GM12878 (cell line): ENCODE measurements around the gene NKAIN2. TPM values are rescaled to one million over a fixed set of nuclear protein-coding genes. Genes with fewer than 3 reads are reported as not detected.

Experiments used
- ATAC-seq: fragments of 200-7000 bp; cut with Tn5 transposase; 3 replicates; pipeline ENCODE4 v1.9.1; 2020; ENCODE audit warnings: mild to moderate bottlenecking, moderate library complexity
- BruUV-seq: library from RNA; stranded (reverse); fragments of 400-500 nt; replicated peaks from 2 replicates; lab custom pipeline; 2021; lab: Mats Ljungman, UMichigan
- CTCF ChIA-PET: fragments of 300-600 bp; sonication (Branson Sonifier 250); formaldehyde crosslinking; extraction: SDS; loops from one replicate; lab custom pipeline; 2021; ENCODE audit warnings: inconsistent platforms; lab: Yijun Ruan, JAX
- POLR2A ChIA-PET: fragments of 350-600 bp; formaldehyde crosslinking; extraction: SDS; loops from one replicate; lab custom pipeline; 2021; ENCODE audit warnings: inconsistent platforms; lab: Charles Lee
- RAD21 ChIA-PET: fragments of 300-600 bp; sonication (Branson Sonifier 250); formaldehyde crosslinking; loops from one replicate; lab custom pipeline; 2023; ENCODE audit warnings: antibody characterized with exemption; ENCODE audit not compliant: unreplicated experiment; lab: Charles Lee
- SMC1A ChIA-PET: fragments of 300-600 bp; sonication (Branson Sonifier 250); formaldehyde crosslinking; loops from one replicate; lab custom pipeline; 2023; ENCODE audit not compliant: unreplicated experiment, uncharacterized antibody; lab: Charles Lee
- DNase-seq: peaks from one replicate; pipeline ENCODE4 v3.0.0-alpha.2; 2011; ENCODE audit warnings: low read depth, low spot score
- FAIRE-seq: peaks from 3 replicates; lab custom pipeline; 2011; peaks lifted over from hg19 to GRCh38; lab: Jason Lieb, UNC
- H2AFZ ChIP-seq: 2 replicates; pipeline ENCODE4 v1.6.0; 2011; ENCODE audit warnings: low read depth, low read length, control low read depth; ENCODE audit not compliant: control insufficient read depth
- H3K27ac ChIP-seq: 2 replicates; pipeline ENCODE4 v1.5.1; 2011; ENCODE audit warnings: control low read depth; ENCODE audit not compliant: control insufficient read depth, insufficient read depth
- H3K27me3 ChIP-seq, 2 experiments: replicated peaks in 1 of 2; 2 replicates each; pipeline versions ENCODE4 v1.6.0 to v1.6.1; 2011; ENCODE audit warnings: low read length in 1 of 2; ENCODE audit not compliant: control insufficient read depth in 2 of 2, insufficient read depth in 2 of 2
- H3K36me3 ChIP-seq, 2 experiments: 2 replicates each; pipeline ENCODE4 v1.5.1; 2011; ENCODE audit warnings: low read length in 1 of 2; ENCODE audit not compliant: control insufficient read depth in 2 of 2, insufficient read depth in 2 of 2
- H3K4me1 ChIP-seq: 2 replicates; pipeline ENCODE4 v1.6.1; 2011; ENCODE audit warnings: mild to moderate bottlenecking, low read length, moderate library complexity, mixed read lengths; ENCODE audit not compliant: control insufficient read depth, insufficient read depth
- H3K4me2 ChIP-seq: 2 replicates; pipeline ENCODE4 v1.6.0; 2011; ENCODE audit warnings: control low read depth; ENCODE audit not compliant: control insufficient read depth, insufficient read depth
- H3K4me3 ChIP-seq: fragments of 200-600 bp; sonication (generic); 2 replicates; pipeline ENCODE4 v1.5.1; 2016
- H3K79me2 ChIP-seq: 2 replicates; pipeline ENCODE4 v1.6.0; 2011; ENCODE audit warnings: low read length; ENCODE audit not compliant: control insufficient read depth, insufficient read depth
- H3K9ac ChIP-seq: 2 replicates; pipeline ENCODE4 v1.8.0; 2011; ENCODE audit warnings: low read length, control low read depth, mixed read lengths; ENCODE audit not compliant: control insufficient read depth, insufficient read depth
- H3K9me3 ChIP-seq: replicated peaks from 3 replicates; pipeline ENCODE4 v1.5.1; 2011; ENCODE audit warnings: mild to moderate bottlenecking, low read length; ENCODE audit not compliant: control insufficient read depth, insufficient read depth
- H4K20me1 ChIP-seq: 2 replicates; pipeline ENCODE4 v1.6.0; 2011; ENCODE audit not compliant: control insufficient read depth, insufficient read depth
- ASH2L ChIP-seq: fragments of 300-600, 200-600 bp; sonication (generic); IDR thresholded peaks from 2 replicates; pipeline ENCODE4 v1.6.1; 2017; ENCODE audit warnings: low read depth, mild to moderate bottlenecking, borderline replicate concordance
- BACH1 ChIP-seq: fragments of 450-650 bp; IDR thresholded peaks from 2 replicates; pipeline ENCODE4 v1.6.1; 2017; ENCODE audit warnings: mild to moderate bottlenecking, borderline replicate concordance
- BCL3 ChIP-seq: IDR thresholded peaks from 2 replicates; pipeline ENCODE4 v1.6.1; 2011; ENCODE audit warnings: borderline replicate concordance, low read depth, mild to moderate bottlenecking, moderate library complexity, low read length; ENCODE audit not compliant: insufficient read depth, poor library complexity, severe bottlenecking
- BMI1 ChIP-seq: fragments of 450-650 bp; IDR thresholded peaks from 2 replicates; pipeline ENCODE4 v1.6.1; 2016; ENCODE audit warnings: mild to moderate bottlenecking, moderate library complexity, borderline replicate concordance
- CREM ChIP-seq: IDR thresholded peaks from 2 replicates; pipeline ENCODE4 v1.6.1; 2014; ENCODE audit warnings: antibody characterized with exemption, low read depth
- JUNB ChIP-seq: IDR thresholded peaks from 2 replicates; pipeline ENCODE4 v1.6.1; 2016; ENCODE audit warnings: antibody characterized with exemption, mild to moderate bottlenecking
- MTA2 ChIP-seq: fragments of 450-650 bp; IDR thresholded peaks from 2 replicates; pipeline ENCODE4 v1.6.1; 2016; ENCODE audit warnings: low read depth, mild to moderate bottlenecking, moderate library complexity
- NFXL1 ChIP-seq: fragments of 450-650 bp; IDR thresholded peaks from 2 replicates; pipeline ENCODE4 v1.6.1; 2017; ENCODE audit warnings: antibody characterized with exemption, mild to moderate bottlenecking, borderline replicate concordance
- SP1 ChIP-seq: IDR thresholded peaks from one replicate; pipeline ENCODE4 v1.6.1; 2011; ENCODE audit warnings: low read depth, low read length
- ZBTB11 ChIP-seq: fragments of 450-650 bp; formaldehyde crosslinking; IDR thresholded peaks from 2 replicates; pipeline ENCODE4 v1.5.0; 2022; ENCODE audit warnings: mild to moderate bottlenecking, missing genetic modification characterization
- ZSCAN29 ChIP-seq: fragments of 450-650 bp; IDR thresholded peaks from 2 replicates; pipeline ENCODE4 v1.6.1; 2017; ENCODE audit warnings: mild to moderate bottlenecking, moderate library complexity
- WGBS: methylation state at CpG from one replicate; pipeline ENCODE4 v1.1.6; 2016; ENCODE audit warnings: low lambda C conversion rate; ENCODE audit not compliant: insufficient replicate concordance, insufficient coverage; ENCODE audit errors: missing lambda C conversion rate; 5-methylcytosine and 5-hydroxymethylcytosine counted together
- in situ Hi-C: fragments of 300-500 bp; cut with MboI; formaldehyde crosslinking; loops from 9 replicates; pipeline ENCODE4 v1.14.3; 2018; ENCODE audit warnings: mixed read lengths
- intact Hi-C: fragments of 100-400 bp; cut with micrococcal nuclease; formaldehyde crosslinking; loops from one replicate; pipeline ENCODE4 v1.14.2; 2022; ENCODE audit not compliant: unreplicated experiment
- polyA plus RNA-seq, 11 experiments: library from polyadenylated mRNA; depleted of rRNA in 4 of 11; unstranded in 6 of 11; stranded (reverse) in 5 of 11; fragments of >200 nt; fragmentation: Nextera tagmentation in 4 of 11; fragmentation: Illumina TruSeq in 1 of 11; extraction: Ambion mirVana in 4 of 11; extraction: Trizol in 1 of 11; gene quantifications; 1 replicate in 1 of 11; 2 replicates in 10 of 11; pipeline versions ENCODE4 v1.2.1 to v1.2.3, GENCODE V29; 2011 to 2016; ENCODE audit warnings: inconsistent platforms in 2 of 11, missing spikeins in 2 of 11, low read depth in 1 of 11
- total RNA-seq, 4 experiments: library from RNA; depleted of rRNA in 3 of 4; stranded (reverse); fragments of >200 nt in 3 of 4; fragmentation: Illumina TruSeq in 1 of 4; extraction: Trizol in 1 of 4; gene quantifications; 2 replicates each; pipeline versions ENCODE4 v1.2.1 to v1.2.3, GENCODE V29; 2013 to 2021
- TF ChIP-seq, protein P1 (sequence below): fragments of 450-650 bp; IDR thresholded peaks from 2 replicates; pipeline ENCODE4 v1.6.1; 2017; ENCODE audit warnings: mild to moderate bottlenecking
- TF ChIP-seq, protein P2 (sequence below): IDR thresholded peaks from 2 replicates; pipeline ENCODE4 v1.6.1; 2012; ENCODE audit warnings: low read length, inconsistent platforms

Gene NKAIN2
- total and polyA plus RNA-seq, 10 of the 15 experiments (the other 5 are each of a cell fraction or from before 2014, with no cell fraction given) = not detected

DNA sequence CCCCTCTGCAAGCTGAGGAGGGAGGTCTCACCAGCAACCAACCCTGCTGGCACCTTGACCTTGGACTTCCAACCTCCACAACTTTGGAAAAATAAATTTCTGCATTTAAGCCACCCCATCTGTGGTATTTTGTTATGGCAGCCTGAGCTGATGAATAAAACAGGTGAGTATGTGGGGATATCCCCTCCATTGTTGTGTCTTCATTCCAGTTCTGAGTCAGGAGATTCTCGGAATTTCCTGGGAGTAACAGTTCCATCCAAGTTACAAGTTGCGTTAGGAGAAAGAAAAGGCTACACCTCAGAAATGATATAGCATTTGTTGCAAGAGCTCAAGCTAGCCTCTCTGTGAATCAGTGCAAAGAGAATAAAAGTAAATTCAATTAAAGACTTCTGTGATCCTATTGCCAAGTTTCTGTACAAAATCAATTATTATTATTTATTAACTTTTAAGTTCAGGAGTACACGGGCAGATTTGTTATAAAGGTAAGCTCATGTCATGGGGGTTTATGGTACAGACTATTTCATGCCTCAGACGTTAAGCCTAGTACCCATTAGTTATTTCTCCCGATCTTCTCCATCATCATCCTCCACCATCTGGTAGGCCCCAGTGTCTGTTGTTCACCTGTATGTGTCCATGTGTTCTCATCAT is 153.0 kb downstream of the NKAIN2 start:
- TF ChIP-seq SP1 (no peak), ZSCAN29 (no peak), ZBTB11 (CRISPR knock-in tag) (no peak), BCL3 (no peak), JUNB (no peak), CREM (no peak), NFXL1 (no peak), BACH1 (no peak), ASH2L (no peak), BMI1 (no peak), MTA2 (no peak)
- TF ChIP-seq, protein P1, sequence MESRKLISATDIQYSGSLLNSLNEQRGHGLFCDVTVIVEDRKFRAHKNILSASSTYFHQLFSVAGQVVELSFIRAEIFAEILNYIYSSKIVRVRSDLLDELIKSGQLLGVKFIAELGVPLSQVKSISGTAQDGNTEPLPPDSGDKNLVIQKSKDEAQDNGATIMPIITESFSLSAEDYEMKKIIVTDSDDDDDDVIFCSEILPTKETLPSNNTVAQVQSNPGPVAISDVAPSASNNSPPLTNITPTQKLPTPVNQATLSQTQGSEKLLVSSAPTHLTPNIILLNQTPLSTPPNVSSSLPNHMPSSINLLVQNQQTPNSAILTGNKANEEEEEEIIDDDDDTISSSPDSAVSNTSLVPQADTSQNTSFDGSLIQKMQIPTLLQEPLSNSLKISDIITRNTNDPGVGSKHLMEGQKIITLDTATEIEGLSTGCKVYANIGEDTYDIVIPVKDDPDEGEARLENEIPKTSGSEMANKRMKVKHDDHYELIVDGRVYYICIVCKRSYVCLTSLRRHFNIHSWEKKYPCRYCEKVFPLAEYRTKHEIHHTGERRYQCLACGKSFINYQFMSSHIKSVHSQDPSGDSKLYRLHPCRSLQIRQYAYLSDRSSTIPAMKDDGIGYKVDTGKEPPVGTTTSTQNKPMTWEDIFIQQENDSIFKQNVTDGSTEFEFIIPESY = no peak
- TF ChIP-seq, protein P2, sequence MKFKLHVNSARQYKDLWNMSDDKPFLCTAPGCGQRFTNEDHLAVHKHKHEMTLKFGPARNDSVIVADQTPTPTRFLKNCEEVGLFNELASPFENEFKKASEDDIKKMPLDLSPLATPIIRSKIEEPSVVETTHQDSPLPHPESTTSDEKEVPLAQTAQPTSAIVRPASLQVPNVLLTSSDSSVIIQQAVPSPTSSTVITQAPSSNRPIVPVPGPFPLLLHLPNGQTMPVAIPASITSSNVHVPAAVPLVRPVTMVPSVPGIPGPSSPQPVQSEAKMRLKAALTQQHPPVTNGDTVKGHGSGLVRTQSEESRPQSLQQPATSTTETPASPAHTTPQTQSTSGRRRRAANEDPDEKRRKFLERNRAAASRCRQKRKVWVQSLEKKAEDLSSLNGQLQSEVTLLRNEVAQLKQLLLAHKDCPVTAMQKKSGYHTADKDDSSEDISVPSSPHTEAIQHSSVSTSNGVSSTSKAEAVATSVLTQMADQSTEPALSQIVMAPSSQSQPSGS = no peak
- Histone ChIP-seq H3K27ac (no peak overlapping the region), H3K36me3 (no peaks in the 10 kb centered on the region), H3K27me3 (no peaks in the 10 kb centered on the region), H4K20me1 (no peaks in the 10 kb centered on the region), H3K9ac (no peak overlapping the region), H3K9me3 (no peaks in the 10 kb centered on the region), H3K79me2 (no peaks in the 10 kb centered on the region), H3K4me1 (no peaks in the 10 kb centered on the region), H3K4me2 (no peak overlapping the region), H3K4me3 (no peak overlapping the region), H2AFZ (no peak overlapping the region)
- no TSS peak for BruUV-seq
- DNase-seq (no peak), FAIRE-seq (no peak), ATAC-seq (no peak)
- ChIA-PET POLR2A (no interaction called here), RAD21 (no interaction called here), CTCF (interaction anchor here (0.6 kb wide), 1 partner anchor 10 kb away, joined by 3 read pairs; no protein-coding TSS in a partner anchor), SMC1A (no interaction called here)
- intact Hi-C loops = no loop called here
- 58% methylated on average over 5 of the region's 5 CpGs for WGBS
- in situ Hi-C loops = no loop called here
